ENCODE results near the gene FAM3A.

Gene FAM3A

GRCh38 chrX:154464806-154465365 is 51.1 kb downstream of the FAM3A start:
- in situ Hi-C loops (cut with MboI; ENCODE audit: low sequenced_read_pairs), result no loop called here

DNA sequence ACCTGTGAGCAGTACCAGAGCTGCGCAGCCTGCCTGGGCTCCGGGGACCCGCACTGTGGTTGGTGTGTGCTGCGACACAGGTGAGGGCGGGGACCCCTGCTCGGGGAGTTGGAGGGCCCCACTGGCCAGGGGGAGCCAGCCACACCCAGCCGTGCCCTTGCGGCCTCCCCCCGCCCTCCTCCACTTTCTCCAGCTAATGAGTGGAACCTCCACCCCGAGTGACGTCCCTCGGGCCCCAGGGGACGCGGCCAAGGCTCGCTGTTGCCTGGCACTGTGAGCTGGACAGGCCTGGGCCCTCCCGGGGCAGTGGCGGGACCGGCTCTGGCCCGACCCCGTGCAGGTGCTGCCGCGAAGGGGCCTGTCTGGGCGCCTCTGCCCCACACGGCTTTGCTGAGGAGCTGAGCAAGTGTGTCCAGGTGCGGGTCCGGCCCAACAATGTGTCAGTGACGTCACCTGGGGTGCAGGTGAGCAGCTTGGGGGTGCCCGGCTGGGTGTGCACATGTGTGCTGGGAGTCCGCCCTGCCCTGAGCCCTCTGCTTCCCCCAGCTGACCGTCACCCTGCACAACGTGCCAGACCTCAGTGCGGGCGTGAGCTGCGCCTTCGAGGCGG is 52.3 kb downstream of the FAM3A start:
- in situ Hi-C loops (cut with MboI; ENCODE audit: low sequenced_read_pairs), result no loop called here

DNA sequence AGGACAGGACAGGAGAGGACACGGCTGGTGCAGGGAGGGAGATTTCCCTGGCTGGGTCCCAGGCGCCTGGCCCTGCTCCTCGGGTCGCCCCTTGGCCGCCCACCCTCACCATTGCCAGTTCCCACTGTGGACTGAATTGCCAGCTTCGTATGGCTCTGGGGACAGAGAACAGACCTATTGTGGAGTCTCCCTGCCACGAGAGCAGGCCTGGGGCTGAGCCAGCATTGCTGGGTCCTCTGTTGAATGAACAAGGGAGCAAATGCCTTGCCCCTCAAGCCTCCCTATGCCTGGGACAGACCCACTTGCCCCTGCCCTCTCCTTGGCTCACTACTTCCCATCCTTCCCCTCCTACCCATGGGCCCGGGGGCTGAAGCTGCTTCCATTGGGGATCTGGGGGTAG is 53.6 kb downstream of the FAM3A start:
- in situ Hi-C loops (cut with MboI; ENCODE audit: low sequenced_read_pairs), result no loop called here

DNA sequence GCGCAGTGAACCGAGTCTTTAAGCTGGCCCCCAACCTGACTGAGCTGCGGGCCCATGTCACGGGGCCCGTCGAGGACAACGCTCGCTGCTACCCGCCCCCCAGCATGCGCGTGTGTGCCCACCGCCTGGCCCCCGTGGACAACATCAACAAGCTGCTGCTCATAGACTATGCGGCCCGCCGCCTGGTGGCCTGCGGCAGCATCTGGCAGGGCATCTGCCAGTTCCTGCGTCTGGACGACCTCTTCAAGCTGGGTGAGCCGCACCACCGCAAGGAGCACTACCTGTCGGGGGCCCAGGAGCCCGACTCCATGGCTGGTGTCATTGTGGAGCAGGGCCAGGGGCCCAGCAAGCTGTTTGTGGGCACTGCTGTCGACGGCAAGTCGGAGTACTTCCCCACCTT is 55.7 kb downstream of the FAM3A start:
- in situ Hi-C loops (cut with MboI; ENCODE audit: low sequenced_read_pairs), result no loop called here

DNA sequence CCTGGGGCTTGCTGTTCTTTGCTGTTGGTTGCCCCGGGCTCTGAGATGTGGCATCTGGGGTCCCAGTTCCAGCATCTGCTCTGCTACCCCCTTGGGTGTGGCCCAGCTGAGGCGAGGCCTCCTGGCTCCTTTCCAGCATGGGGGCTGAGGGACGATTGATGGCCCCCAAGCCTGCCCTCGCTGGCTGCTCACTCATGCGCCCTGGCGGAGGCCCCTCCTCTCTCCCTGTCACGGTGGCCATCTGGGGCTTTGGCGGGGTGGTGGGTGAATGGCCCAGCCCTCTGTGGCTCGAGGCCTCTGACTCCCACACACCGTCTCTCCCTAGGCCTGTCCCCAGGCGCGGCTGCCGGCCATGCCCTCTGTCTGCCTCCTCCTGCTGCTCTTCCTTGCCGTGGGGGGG is 56.2 kb downstream of the FAM3A start:
- in situ Hi-C loops (cut with MboI; ENCODE audit: low sequenced_read_pairs), result no loop called here

GRCh38 chrX:154458954-154459778 is 56.9 kb downstream of the FAM3A start:
- in situ Hi-C loops (cut with MboI; ENCODE audit: low sequenced_read_pairs), result no loop called here

DNA sequence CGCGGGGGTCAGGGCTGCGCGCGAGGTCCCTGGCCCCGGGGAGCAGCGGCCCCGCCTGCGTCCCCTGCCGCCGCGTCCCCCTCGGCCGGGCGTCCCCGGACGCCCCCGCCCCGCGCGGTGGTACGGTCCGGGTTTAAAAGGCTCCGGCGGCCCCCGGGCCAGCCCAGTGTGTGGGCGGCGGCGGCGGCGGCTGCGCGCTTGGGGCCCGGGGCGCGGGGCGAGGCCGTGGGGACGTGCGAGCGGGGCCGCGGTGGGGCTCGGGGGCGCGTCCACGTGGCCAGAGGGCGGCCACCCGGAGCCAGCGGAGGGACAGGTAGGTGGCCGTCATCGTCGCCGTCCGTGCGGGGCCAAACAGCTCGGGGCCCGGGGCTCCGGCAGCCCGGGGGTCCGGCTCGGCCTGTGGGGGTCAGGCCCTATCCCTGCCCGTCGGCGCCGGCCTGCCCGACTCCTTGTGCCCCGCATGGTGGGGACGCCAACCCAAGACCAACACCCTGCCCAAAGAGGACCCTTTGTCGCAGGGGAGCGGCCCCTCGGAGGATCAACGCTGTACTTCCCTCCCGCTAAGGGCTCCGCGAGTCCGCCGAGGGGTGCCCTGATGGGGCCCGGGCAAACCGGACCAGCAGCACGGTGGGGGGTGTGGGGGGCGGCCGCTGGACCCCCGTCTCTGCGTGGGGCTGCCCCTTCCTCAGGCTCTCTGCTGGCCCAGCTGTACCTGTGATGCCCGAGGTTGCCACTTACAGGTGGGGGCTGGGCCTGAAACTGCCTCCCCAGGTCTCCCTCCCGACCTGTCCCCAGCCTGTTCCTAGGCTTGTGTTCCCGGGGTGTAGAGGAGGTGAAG is 57.7 kb downstream of the FAM3A start, which contains the start of gene PLXNA3:
TSS of gene PLXNA3 (plus strand) at position 166 of the 838 bp plus-strand sequence. CDS start 1,903 bp downstream, outside the sequence.
- in situ Hi-C loops (cut with MboI; ENCODE audit: low sequenced_read_pairs), result no loop called here

- in situ Hi-C loops (cut with MboI; ENCODE audit: low sequenced_read_pairs), result no loop called here
Observed at GRCh38 chrX:154457491-154458115, 58.4 kb downstream of the FAM3A start.
